HG02973 (cell line): ENCODE data around the gene ZNG1F.
"Not testable (repeated sequence)": the region's sequence is repeated elsewhere in the genome, so short reads cannot be mapped to it uniquely, and the experiment has no call there.

Experiments used
- ATAC-seq: cut with Tn5 transposase; IDR thresholded peaks from one replicate; pipeline ENCODE4 v1.9.1; 2021; ENCODE audit warnings: moderate library complexity; ENCODE audit not compliant: unreplicated experiment

The ZNG1F gene

GRCh38 chr9:41123812-41124211 is 65.3 kb downstream of the ZNG1F start:
- not testable (repeated sequence) for ATAC-seq

- not testable (repeated sequence) for ATAC-seq
These were observed 65.7 kb downstream of the ZNG1F start for GRCh38 chr9:41123396-41123795.

GRCh38 chr9:41120696-41121095 is 68.4 kb downstream of the ZNG1F start:
- not testable (repeated sequence) for ATAC-seq

GRCh38 chr9:41119719-41120118 is 69.4 kb downstream of the ZNG1F start:
- ATAC-seq: not testable (repeated sequence)

GRCh38 chr9:41119311-41119710 is 69.8 kb downstream of the ZNG1F start:
- ATAC-seq: not testable (repeated sequence)

GRCh38 chr9:41113348-41113747 is 75.8 kb downstream of the ZNG1F start:
- not testable (repeated sequence) for ATAC-seq

GRCh38 chr9:41111414-41111813 is 77.7 kb downstream of the ZNG1F start:
- not testable (repeated sequence) for ATAC-seq

GRCh38 chr9:41110913-41111312 is 78.2 kb downstream of the ZNG1F start:
- ATAC-seq: not testable (repeated sequence)

GRCh38 chr9:41109253-41109652 is 79.9 kb downstream of the ZNG1F start:
- ATAC-seq: not testable (repeated sequence)

- not testable (repeated sequence) for ATAC-seq
These were observed 80.3 kb downstream of the ZNG1F start for GRCh38 chr9:41108816-41109215.

GRCh38 chr9:41106472-41107116 is 82.5 kb downstream of the ZNG1F start:
- not testable (repeated sequence) for ATAC-seq

- ATAC-seq: not testable (repeated sequence)
These were observed 83.4 kb downstream of the ZNG1F start for GRCh38 chr9:41105557-41106253.

GRCh38 chr9:41104542-41104941 is 84.6 kb downstream of the ZNG1F start:
- not testable (repeated sequence) for ATAC-seq

GRCh38 chr9:41100508-41100907 is 88.6 kb downstream of the ZNG1F start:
- not testable (repeated sequence) for ATAC-seq

GRCh38 chr9:41098759-41099158 is 90.4 kb downstream of the ZNG1F start:
- ATAC-seq: not testable (repeated sequence)

GRCh38 chr9:41095060-41095459 is 94.1 kb downstream of the ZNG1F start:
- ATAC-seq: not testable (repeated sequence)

- not testable (repeated sequence) for ATAC-seq
These were observed 94.9 kb downstream of the ZNG1F start for GRCh38 chr9:41094010-41094773.

- ATAC-seq: not testable (repeated sequence)
These were observed 98.2 kb downstream of the ZNG1F start for GRCh38 chr9:41090922-41091321.

GRCh38 chr9:41090386-41090785 is 98.7 kb downstream of the ZNG1F start:
- ATAC-seq: not testable (repeated sequence)

GRCh38 chr9:41088450-41089059 is 100.6 kb downstream of the ZNG1F start:
- ATAC-seq: peak; percentile 62

GRCh38 chr9:41087929-41088328 is 101.2 kb downstream of the ZNG1F start:
- not testable (repeated sequence) for ATAC-seq
